Psoas muscle (tissue), 8 donors: ENCODE results near the gene CCDC192. TPM values are rescaled to one million over a fixed set of nuclear protein-coding genes. Genes with fewer than 3 reads are reported as not detected.

ENCODE experiments used
- ATAC-seq, 4 donors: fragments of 200-7000 bp; cut with Tn5 transposase; one replicate each; pipeline ENCODE4 v1.9.1; 2020; ENCODE audit warnings: moderate library complexity in 3 of 4, mild to moderate bottlenecking in 2 of 4
- DNase-seq, 2 donors: peaks; one replicate each; pipeline ENCODE4 v3.0.0-alpha.2; 2020
- H3K27ac ChIP-seq: fragments of 200-600 bp; one replicate; pipeline ENCODE4 v1.8.0; 2022
- H3K27me3 ChIP-seq, 3 donors: fragments of 200-600 bp in 1 of 3; one replicate each; pipeline versions ENCODE4 v1.6.1 to v1.8.0; 2013 to 2022; ENCODE audit warnings: low read length in 2 of 3, mild to moderate bottlenecking in 2 of 3, moderate library complexity in 1 of 3; ENCODE audit not compliant: insufficient read depth in 3 of 3
- H3K36me3 ChIP-seq, 2 donors: fragments of 200-600 bp in 1 of 2; one replicate each; pipeline versions ENCODE4 v1.6.1 to v1.8.0; 2013 to 2022; ENCODE audit warnings: low read depth in 1 of 2, mild to moderate bottlenecking in 1 of 2, moderate library complexity in 1 of 2; ENCODE audit not compliant: insufficient read depth in 1 of 2
- H3K4me1 ChIP-seq: fragments of 200-600 bp; one replicate; pipeline ENCODE4 v1.8.0; 2022
- H3K4me3 ChIP-seq: fragments of 200-600 bp; one replicate; pipeline ENCODE4 v1.8.0; 2022; ENCODE audit warnings: mild to moderate bottlenecking
- H3K9me3 ChIP-seq: fragments of 200-600 bp; one replicate; pipeline ENCODE4 v1.8.0; 2022
- WGBS, 3 donors: extraction: QIAGEN DNeasy Blood & Tissue Kit; methylation state at CpG; one replicate each; pipeline versions ENCODE4 v1.1.6 to v1.1.7; 2013; 5-methylcytosine and 5-hydroxymethylcytosine counted together
- intact Hi-C, 2 donors: fragments of 100-400 bp; cut with DNase I; formaldehyde crosslinking; loops; one replicate each; pipeline versions ENCODE4 v1.11.0 to v1.14.2; 2022
- polyA plus RNA-seq, 3 donors: library from polyadenylated mRNA; stranded (reverse); fragments of 200-250 nt; gene quantifications; one replicate each; pipeline ENCODE4 v1.2.3, GENCODE V29; 2013
- total RNA-seq, 4 donors: library from RNA; stranded (reverse); fragmentation: NEBNext Ultra II Directional in 2 of 4; extraction: Animal tissue kit (Norgen Biotek cat#: 25700) in 2 of 4; gene quantifications; one replicate each; pipeline versions ENCODE4 v1.2.1 to v1.2.4, GENCODE V29; 2021 to 2023
- TF ChIP-seq, protein P1 (sequence below): fragments of 200-600 bp; IDR thresholded peaks from one replicate; pipeline ENCODE4 v1.8.0; 2022; ENCODE audit warnings: antibody characterized with exemption
- donor health status: healthy with polysubstance abuse.
- donor health status: DM: no; HTN: no; CAD: no; lungs with moderate emphysema.
- donor health status: Bipolar disorder and iron deficiency.
- donor health status: healthy.
- donor health status: DM: yes; HTN: yes; CAD: no.
- donor health status: DM: no; HTN: no; CAD: no.
- donor health status: DM: no; HTN: no; CAD: no.
- donor health status: DM: yes; HTN: yes; CAD: no.

Gene CCDC192
- total and polyA plus RNA-seq, 7 donors, result 0.12 to 1.2 (median 0.19) TPM; not detected in 4

DNA sequence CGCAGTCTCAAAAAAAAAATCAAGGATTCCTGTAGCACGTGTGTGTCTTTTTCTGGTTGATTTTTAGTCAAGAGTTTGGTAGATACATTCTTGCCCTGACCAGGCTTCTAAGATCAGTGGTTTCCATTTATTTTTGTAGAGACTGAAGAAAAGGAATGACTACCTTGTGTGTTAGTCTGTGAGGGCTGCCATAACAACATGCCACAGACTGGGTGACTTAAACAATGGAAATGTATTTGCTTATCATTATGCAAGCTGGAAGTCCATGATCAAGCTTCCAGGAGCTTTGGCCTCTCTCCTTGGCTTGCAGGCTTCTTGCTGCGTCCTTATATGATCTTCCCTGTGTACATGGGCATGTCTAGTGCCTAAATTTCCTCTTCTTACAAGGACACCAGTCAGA is 127.0 kb downstream of the CCDC192 start:
- DNase-seq (no peak), ATAC-seq (peak in 1 of 4 donors; percentile 58)
- Histone ChIP-seq H3K9me3 (no peaks in the 10 kb centered on the region), H3K4me3 (no peak overlapping the region), H3K27me3 (no peaks in the 10 kb centered on the region), H3K36me3 (no peaks in the 10 kb centered on the region), H3K4me1 (peaks cover 13% of the 10 kb centered on the region), H3K27ac (no peak overlapping the region)
- 63 to 82% (median 65%) methylated on average over 3 of the region's 3 CpGs for WGBS, 3 donors
- TF ChIP-seq, protein P1, sequence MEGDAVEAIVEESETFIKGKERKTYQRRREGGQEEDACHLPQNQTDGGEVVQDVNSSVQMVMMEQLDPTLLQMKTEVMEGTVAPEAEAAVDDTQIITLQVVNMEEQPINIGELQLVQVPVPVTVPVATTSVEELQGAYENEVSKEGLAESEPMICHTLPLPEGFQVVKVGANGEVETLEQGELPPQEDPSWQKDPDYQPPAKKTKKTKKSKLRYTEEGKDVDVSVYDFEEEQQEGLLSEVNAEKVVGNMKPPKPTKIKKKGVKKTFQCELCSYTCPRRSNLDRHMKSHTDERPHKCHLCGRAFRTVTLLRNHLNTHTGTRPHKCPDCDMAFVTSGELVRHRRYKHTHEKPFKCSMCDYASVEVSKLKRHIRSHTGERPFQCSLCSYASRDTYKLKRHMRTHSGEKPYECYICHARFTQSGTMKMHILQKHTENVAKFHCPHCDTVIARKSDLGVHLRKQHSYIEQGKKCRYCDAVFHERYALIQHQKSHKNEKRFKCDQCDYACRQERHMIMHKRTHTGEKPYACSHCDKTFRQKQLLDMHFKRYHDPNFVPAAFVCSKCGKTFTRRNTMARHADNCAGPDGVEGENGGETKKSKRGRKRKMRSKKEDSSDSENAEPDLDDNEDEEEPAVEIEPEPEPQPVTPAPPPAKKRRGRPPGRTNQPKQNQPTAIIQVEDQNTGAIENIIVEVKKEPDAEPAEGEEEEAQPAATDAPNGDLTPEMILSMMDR, result no peak
- intact Hi-C loops, result loop anchor here in 1 of 2 donors (5.0 kb wide), 1 partner anchor 73 kb away; no protein-coding TSS in a partner anchor

DNA sequence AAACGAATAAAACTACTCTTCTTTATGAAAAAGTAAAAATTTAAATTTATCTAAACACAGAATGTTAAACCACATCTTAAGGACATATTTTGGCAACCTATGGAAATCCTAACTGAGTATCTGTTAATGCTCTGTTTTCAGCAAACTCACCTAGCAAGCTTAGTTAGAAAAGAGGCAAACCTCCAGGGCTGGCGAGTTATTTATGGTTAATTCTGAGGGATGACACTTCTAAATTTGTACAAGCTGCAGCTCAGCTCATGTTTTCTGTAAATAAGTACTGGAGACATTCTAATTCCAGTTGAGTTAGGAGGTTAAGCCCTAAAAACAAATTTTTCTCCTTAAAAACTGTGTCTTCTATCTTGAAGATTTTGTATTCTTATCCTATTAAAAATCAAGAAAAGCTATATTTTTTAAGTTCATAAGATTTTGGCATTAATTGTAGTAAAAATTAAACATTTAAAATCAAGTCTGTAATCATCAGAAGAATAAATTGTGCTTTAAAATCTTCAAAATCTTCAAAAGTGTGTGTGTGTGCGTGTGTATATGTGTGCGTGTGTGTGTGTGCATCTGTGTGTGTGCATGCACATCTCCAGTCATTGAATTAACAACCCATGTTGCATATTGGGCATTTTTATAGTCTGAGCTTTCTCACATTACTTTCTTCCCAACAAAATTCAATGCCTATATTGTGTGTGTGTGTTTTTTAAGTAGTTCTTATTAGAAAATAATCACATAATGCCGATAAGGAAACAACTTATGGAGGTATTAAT is 127.8 kb downstream of the CCDC192 start:
- WGBS, 3 donors, result 77 to 86% (median 81%) methylated on average over 5 of the region's 5 CpGs
- DNase-seq (no peak), ATAC-seq (peak in 1 of 4 donors; percentile 70)
- TF ChIP-seq, protein P1, result no peak
- Histone ChIP-seq H3K4me3 (no peak overlapping the region), H3K27me3 (no peaks in the 10 kb centered on the region), H3K36me3 (no peaks in the 10 kb centered on the region), H3K4me1 (peaks cover 13% of the 10 kb centered on the region), H3K27ac (no peak overlapping the region), H3K9me3 (no peaks in the 10 kb centered on the region)
- intact Hi-C loops, result loop anchor here in 1 of 2 donors (5.0 kb wide), 1 partner anchor 74 kb away; no protein-coding TSS in a partner anchor

DNA sequence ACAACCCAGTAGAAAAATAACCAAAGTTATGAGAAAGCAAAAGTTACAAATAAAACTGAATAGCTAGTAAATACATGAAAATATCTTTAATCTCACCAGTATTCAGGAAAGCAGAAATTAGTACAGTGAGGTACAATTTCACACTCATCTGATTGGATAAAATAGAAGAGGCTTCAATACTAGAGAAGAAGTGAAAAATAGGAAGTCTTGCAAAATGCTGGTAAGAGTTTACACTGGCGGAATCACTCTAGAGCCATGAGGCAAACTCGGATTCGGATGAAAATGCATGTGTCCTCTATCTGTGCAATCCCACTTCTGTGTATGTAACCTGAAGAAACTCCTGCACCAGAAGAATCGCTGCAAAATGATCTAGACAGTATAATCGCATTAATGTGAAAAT is 128.9 kb downstream of the CCDC192 start:
- no peaks in the 10 kb centered on the region for H3K27me3 ChIP-seq
- TF ChIP-seq, protein P1, result no peak
- no peaks in the 10 kb centered on the region for H3K9me3 ChIP-seq
- H3K36me3 ChIP-seq, result no peaks in the 10 kb centered on the region
- WGBS, 3 donors, result 89 to 94% (median 94%) methylated on average over 5 of the region's 5 CpGs
- H3K4me1 ChIP-seq, result peaks cover 13% of the 10 kb centered on the region
- no peak overlapping the region for H3K4me3 ChIP-seq
- H3K27ac ChIP-seq, result no peak overlapping the region
- DNase-seq (no peak), ATAC-seq (no peak)
- intact Hi-C loops, result loop anchor here in 1 of 2 donors (5.0 kb wide), 1 partner anchor 75 kb away; no protein-coding TSS in a partner anchor

DNA sequence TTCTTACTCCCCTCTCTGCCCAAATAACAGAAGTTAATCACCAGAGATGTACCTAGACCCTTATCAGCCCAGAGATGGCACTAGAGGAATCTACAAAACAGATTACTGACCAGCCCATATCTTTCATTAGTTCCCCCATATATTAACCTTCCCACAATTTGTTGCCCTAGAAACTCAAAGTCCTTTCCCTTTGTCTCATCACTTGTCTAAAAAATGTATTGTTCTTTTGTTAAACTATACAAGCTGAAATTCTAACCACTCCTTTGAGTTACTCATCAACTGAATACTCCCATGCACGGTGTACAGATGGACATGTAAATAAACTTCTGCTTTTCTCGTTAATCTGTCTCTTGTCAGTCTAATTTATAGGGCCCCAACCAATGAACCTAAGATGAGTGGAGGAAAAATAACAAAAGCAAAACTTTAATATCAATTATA is 130.9 kb downstream of the CCDC192 start:
- intact Hi-C loops, result loop anchor here in 1 of 2 donors (5.0 kb wide), 1 partner anchor 77 kb away; no protein-coding TSS in a partner anchor
- Histone ChIP-seq H3K36me3 (no peaks in the 10 kb centered on the region), H3K27ac (no peak overlapping the region), H3K4me1 (peaks cover 13% of the 10 kb centered on the region), H3K4me3 (no peak overlapping the region), H3K9me3 (no peaks in the 10 kb centered on the region), H3K27me3 (no peaks in the 10 kb centered on the region)
- TF ChIP-seq, protein P1, result no peak
- WGBS, 3 donors, result 15 to 41% (median 19%) methylated on average over 2 of the region's 2 CpGs
- DNase-seq (no peak), ATAC-seq (peak in 1 of 4 donors; percentile 44)
